ENCODE data around the gene ATP2B3. TPM values are rescaled to one million over a fixed set of nuclear protein-coding genes. Genes with fewer than 3 reads are reported as not detected.

ATP2B3 gene
- total RNA-seq, 4 donors from 2014 or later = not detected

DNA sequence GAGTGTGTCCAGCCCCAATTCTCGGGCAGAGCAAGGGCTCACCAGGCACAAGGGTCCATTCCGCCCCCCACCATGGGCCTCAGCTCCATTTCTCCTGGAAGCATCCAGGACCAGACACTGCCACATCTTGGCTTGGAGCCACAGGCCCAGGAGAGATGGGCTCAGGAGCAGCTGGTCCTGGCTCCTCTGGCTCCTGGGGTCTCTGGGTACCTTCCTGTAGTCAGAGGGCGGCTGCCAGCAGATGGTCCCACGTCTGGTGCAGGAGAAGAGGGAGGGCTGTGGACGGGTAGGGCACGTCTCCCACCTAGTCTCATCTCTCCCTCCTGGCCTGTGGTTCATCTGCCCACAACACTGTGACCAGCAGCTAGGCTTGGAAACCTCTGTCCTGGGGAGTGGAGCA, 8.0 kb downstream of the ATP2B3 start:
- TF ChIP-seq, protein P1, sequence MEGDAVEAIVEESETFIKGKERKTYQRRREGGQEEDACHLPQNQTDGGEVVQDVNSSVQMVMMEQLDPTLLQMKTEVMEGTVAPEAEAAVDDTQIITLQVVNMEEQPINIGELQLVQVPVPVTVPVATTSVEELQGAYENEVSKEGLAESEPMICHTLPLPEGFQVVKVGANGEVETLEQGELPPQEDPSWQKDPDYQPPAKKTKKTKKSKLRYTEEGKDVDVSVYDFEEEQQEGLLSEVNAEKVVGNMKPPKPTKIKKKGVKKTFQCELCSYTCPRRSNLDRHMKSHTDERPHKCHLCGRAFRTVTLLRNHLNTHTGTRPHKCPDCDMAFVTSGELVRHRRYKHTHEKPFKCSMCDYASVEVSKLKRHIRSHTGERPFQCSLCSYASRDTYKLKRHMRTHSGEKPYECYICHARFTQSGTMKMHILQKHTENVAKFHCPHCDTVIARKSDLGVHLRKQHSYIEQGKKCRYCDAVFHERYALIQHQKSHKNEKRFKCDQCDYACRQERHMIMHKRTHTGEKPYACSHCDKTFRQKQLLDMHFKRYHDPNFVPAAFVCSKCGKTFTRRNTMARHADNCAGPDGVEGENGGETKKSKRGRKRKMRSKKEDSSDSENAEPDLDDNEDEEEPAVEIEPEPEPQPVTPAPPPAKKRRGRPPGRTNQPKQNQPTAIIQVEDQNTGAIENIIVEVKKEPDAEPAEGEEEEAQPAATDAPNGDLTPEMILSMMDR (IDR thresholded peaks at IDR 0.05; ENCODE audit: low read depth) = no peak

DNA sequence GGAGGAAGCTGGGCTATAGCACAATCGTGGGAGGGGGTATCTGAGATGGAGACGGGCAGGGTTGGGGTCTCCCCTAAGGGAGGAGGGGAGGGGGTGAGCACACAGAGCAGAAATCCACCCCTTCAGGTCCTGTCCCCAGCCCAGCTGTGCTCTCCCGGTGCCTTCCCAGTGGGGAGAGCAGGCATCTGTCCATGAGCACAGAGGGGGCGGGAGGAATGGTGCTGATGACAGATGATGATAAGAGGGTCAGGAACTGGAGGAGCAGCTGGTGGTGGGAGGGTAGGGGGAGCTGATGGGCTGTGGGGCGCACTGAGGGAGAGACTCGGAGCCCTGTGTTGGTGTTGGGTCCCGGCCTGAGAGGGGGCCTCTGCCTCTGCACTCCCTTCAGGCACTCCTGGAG, 8.6 kb downstream of the ATP2B3 start:
- TF ChIP-seq, protein P1 (IDR thresholded peaks at IDR 0.05; ENCODE audit: low read depth) = no peak

GRCh38 chrX:153526801-153527200, 9.4 kb downstream of the ATP2B3 start:
- TF ChIP-seq, protein P1 (IDR thresholded peaks at IDR 0.05; ENCODE audit: low read depth) = no peak

DNA sequence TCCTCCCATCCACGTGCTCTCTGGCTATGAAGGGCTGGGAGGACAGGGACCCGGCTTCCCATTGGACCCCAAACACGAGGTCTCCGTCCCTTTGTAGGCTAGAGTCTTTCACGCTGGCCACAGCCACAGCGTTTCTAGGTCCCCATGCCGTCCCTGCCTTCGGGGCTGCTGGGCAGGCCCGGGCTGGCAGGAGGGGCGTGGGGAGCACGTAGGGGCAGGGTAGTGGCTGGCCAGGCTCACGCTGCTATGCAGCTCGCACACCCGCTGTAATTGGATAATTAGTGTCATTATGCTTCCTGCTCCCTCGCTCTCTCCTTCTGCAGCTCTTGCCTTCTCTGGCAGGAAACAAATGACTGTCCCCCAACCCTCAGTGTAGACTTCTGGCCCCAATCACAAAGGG, 9.8 kb downstream of the ATP2B3 start:
- TF ChIP-seq, protein P1 (IDR thresholded peaks at IDR 0.05; ENCODE audit: low read depth) = no peak

DNA sequence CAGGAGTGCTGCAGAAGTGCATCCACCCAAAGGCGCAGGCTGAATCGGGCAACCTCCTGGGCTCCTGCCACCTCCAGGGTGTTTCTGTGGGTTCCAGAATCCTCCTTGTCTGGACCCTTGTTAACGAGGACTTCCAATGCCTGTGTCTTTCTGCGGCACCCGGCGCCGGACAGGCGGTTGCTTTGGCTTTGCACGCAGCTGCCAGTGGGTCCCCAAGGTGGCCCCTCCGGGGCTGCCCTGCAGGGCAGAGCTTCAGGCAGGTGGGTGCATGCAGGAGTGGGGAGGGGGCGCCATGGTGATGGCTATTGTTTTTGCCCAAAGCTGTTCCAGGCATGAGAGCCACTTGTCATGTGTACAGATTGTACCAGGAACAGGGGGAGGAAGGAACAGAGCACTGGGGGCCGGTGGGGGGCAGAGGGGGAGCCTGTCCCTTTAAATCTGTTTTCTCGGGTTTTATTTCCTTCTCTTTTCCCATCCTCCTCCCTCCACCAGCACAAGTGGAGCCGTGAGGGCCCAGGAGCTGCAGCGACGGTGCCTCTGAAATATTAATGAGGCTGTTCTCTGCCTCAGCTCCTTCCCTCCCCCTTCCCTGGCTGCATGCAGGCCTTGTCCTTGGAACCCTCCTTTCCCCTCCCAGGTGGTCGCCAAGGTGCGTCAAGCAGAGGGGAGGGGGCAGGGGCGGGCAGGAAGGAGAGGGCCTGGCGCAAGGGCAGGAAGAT, 13.1 kb downstream of the ATP2B3 start:
- TF ChIP-seq, protein P1 (IDR thresholded peaks at IDR 0.05; ENCODE audit: low read depth) = no peak

DNA sequence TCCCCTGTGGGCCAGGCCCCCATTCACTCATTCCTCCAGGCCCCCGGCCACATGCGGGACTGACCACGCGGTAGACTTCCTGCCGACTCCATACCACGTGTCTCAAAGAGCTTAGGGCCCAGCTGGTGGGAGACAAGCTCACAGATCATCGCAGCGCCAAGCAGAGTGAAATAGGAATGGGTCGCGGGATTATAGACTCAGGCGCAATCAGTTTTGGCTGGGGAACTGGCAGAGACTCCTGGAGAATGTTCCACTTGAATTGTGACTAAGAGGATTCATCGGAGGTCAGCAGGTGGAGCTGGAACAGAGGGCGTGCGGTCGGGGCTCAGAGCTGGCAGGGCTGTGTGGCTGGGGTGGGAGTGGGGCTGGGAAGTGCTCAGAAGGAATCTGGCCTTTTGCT, 15.6 kb downstream of the ATP2B3 start:
- TF ChIP-seq, protein P1 (IDR thresholded peaks at IDR 0.05; ENCODE audit: low read depth) = no peak

GRCh38 chrX:153537080-153537479, 19.6 kb downstream of the ATP2B3 start:
- TF ChIP-seq, protein P1 (IDR thresholded peaks at IDR 0.05; ENCODE audit: low read depth) = no peak
